Hematopoietic multipotent progenitor cell treated with erythropoietin and hydrocortisone succinate and interleukin-3 and kit ligand, for 8 days (in vitro differentiated cells): ENCODE results near the gene IGF2BP2.
"Not testable (repeated sequence)": the region's sequence is repeated elsewhere in the genome, so short reads cannot be mapped to it uniquely, and the experiment has no call there.

Experiments
- DNase-seq: peaks from one replicate; pipeline ENCODE4 v3.0.0-alpha.2; 2015

IGF2BP2 gene

DNA sequence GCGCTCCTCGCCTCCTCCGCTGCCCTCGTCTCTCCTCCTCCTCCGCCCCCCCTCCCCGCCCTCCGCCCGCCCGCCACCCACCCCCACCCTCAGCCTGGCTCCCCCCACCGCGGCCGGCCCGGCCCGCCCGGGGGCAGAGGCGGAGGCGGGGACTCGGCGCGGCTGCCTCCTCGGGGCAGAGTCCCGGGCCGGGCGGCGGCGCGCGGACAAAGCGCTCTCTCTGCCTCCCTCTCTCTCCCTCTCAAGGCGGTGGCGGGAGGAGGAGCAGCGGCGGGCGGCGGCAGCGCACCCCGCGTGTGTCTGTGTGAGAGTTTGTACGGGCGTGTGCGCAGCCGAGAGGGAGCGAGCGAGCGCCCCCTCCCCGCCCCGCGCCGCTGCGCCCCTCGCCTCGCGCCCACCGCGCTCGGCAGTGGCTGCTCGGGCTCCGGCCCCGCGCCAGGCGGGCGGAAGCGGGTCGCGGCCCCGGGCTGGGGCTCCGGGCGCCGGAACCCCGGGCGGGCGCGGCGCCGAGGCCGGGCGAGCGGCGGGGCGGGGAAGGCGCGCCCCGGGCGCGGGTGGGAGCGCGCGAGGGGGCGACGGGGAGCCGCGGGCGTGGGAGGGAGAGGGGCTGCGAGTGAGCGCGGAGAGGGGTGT lies at the start of gene IGF2BP2:
Gene IGF2BP2, minus strand, starts transcription at position 37 of the 633 bp plus-strand sequence. CDS start 82 bp downstream, outside the sequence.
- DNase-seq = peak; percentile 80

DNA sequence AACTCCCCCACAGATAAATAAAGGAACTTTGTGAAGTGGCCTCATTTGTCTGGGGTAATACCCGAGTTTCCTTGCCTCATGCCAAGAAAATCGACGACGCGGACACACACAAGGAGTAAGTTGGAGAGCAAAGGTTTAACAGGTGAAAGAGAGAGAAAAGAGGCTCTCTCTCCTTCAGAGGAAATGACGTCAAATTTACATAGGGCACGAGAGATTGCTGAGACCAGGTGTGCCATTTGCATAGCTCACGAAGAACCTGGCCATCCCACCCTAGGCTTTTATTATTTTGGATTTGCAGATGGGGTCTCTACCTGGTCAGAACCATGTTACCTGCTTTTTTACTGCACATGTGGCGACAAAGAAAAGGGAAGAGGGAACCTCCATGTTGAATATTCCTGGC lies 49.3 kb upstream of the IGF2BP2 start:
- no peak for DNase-seq

DNA sequence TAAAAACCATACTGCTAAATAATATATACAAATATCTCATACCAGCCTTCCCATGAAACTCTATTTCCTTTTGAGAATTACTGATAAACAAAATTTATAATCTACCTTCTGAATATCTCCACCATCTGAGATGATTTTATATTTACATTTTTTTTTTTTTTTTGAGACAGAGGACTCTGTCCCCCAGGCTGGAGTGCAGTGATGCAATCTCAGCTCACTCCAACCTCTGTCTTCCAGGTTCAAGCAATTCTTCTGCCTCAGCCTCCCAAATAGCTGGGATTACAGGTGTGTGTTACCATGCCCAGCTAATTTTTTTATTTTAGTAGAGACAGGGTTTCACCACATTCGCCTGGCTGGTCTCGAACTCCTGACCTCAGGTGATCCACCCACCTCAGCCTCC lies 42.8 kb upstream of the IGF2BP2 start:
- no peak for DNase-seq

DNA sequence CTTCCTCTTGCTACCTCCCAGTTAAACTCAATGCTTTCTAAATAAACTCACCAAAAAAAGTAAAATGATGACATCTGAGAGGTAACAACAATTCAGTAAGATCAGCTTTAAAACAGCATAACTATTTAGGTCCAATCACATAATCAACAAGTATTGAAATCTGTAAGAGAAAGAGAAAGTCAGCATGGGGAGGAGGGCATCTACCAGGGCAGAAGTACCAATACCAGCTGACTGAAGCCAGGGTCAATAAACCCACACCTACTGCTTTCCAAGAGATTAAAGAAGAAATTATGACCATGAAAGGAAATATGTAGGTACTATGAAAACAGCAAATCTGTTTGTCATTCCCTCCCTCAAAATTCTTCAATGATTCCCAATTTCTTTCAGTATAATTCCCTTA lies 42.2 kb upstream of the IGF2BP2 start:
- DNase-seq = no peak

DNA sequence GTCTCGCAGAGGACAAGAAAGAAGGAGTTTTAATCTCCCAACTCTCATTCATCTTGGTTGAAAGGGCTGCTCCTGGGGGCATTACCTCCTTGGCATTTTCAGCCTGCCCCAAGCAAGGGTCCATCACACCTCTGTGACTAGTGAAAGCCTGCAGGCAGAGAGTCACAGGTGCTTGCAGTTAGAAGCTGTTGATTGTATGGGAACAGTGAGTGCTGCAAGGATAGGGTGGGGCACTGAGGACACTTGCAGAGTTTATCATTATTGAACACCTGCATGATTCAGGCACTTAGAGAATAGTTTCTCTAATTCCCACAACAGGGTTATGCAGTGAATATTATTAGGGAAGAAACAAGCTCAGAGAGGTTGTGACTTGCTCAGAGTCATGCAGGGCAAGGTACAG lies 41.7 kb upstream of the IGF2BP2 start:
- DNase-seq = peak; percentile 33

DNA sequence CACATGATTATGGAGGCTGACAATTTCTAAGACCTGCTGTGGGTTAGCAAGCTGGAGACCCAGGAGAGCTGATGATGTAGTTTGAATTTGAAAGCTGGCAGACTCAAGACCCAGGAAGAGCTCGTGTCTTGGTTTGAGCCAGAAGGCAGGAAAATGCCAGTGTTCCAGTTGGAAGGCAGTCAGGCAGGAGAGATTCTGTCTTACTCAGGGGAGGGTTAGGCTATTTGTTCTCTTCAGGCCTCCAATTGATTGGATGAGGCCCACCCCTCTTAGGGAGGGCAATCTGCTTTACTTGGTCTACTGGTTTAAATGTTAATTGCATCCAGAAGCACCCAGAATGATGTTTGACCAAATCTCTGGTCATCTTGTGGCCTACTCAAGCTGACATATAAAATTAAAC lies 40.4 kb upstream of the IGF2BP2 start:
- no peak for DNase-seq

DNA sequence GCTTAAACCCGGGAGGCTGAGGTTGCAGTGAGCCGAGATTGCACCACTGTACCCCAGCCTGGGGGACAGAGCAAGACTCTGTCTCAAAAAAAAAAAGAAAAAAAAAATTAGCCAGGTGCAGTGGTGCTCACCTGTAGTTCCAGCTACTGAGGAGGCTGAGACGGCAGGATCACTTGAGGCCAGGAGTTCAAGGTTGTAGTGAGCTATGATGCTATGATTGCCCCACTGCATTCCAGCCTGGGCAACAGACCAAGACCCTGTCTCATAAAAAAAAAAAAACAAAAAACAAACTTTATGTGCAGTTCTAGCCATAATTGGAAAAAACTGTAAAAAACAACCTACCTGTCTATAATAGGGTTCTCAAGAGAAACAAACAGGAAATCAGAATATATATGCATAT lies 39.9 kb upstream of the IGF2BP2 start:
- no peak for DNase-seq

DNA sequence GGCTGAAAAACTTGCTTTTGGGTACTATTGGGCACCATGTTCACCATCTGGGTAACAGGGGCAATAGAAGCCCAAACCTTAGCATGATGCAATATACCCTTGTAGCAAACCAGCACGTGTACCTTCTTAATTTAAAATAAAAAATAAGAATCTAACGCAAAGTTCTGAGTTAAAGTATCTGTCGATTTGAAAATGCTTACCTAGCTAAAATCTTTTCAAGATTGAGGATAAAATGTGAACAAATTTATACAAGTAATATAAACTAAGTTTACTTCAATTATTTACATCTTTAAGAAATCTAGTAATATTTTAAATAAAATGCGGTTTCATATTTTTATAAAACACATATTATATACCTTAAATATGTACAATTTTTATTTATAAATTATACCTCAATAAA lies 38.1 kb upstream of the IGF2BP2 start:
- no peak for DNase-seq

DNA sequence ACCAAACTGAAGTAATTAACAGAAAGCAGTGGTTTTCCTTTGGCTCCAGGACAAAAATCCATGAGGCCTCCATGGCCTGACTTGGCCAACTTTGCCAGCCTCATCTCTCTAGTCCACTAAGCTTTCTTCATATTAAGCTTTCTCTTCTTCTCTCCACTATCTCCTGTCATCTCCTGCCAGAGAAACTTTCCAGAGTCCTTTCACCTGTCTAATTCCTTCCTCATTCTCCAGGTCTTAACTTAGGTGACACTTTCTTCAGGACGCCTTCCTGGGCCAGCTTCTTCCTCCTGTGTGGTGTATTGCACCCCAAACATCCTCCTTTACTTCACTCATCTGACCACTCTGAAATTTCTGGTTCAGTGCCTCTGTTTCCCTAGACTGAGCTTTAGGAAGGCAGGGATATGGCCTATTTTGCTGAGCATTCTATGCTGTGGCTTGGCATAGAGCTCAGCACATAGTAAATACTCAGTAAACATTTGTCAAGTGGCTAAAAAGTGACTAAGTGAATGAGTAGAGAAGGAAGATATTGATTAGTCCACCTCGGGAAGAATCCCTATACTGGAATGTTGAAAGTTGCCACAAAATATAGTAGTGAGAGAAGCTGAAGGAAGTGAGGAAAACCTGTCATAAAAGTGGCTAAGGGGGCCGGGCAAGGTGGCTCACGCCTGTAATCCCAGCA lies 34.6 kb upstream of the IGF2BP2 start:
- DNase-seq = no peak

DNA sequence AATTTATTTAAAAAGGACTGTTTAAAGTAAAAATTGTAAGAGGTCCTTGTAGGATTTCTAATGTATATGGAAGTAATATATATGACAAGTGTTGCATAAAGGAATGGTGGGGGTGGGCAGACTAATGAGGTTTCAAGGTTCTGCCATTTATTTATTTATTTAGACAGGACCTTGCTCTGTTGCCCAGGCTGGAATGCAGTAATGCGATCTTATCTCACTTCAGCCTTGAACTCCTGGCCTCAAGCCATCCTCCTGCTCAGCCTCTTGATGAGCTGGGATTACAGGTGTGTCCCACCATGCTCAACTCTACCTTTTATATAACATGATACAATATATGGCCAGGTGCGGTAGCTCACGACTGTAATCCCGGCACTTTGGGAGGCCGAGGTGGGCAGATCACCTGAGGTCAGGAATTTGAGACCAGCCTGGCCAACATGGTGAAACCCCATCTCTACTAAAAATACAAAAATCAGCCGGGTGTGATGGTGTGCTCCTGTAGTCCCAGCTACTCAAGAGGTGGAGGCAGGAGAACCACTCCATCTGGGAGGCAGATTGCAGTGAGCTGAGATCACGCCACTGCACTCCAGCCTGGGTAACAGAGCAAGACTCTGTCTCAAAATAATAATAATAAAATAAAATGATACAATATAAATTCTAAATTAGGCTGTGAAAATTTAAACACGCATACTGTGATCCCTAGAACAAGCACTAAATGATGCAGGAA lies 33.8 kb upstream of the IGF2BP2 start:
- no peak for DNase-seq

DNA sequence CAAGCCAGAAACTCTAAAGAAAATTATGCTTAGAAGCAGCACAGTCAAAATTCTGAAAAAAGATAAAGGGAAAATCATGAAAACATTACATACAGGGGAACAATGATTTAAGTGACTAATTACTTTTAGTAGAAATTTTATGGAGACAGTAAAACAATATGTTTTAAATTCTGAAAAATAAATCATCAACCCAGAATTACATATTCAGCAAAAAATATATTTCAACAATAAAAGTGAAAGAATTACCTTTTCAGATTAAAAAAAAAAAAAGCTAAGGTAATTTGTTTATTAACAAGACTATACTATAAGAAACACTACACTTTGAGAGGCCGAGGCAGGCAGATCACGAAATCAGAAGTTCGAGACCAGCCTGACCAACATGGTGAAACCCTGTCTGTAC lies 32.4 kb upstream of the IGF2BP2 start:
- DNase-seq = no peak

DNA sequence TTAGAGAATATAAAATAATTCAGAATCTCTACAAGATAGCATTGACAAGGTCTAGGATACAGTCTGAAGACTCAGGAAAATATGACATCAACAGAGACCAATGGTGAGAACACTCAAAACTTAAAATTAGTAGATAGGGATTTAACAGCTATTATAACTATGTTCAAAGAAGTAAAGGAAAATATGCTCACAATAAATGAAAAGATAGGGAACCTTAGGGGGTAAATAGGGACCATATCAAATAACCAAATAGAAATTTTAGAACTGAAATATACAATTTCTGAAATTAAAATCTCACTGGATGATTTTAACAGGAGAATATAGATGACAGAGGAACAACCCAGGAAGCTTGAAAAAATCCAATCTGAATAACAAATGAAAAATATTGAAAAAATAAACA lies 31.8 kb upstream of the IGF2BP2 start:
- DNase-seq = no peak

DNA sequence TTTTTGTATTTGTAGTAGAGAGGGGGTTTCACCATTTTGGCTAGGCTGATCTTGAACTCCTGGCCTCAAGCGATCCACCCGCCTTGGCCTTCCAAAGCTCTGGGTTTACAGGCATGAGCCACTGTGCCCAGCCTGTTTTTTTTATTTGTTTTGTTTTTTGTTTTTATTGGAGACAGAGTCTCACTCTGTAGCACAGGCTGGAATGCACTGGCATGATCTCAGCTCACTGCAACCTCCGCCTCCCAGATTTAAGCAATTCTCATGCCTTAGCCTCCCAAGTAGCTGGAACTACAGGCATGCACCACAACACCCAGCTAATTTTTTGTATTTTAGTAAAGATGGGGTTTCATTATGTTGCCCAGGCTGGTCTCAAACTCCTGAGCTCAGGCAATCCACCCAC lies 28.9 kb upstream of the IGF2BP2 start:
- not testable (repeated sequence) for DNase-seq

DNA sequence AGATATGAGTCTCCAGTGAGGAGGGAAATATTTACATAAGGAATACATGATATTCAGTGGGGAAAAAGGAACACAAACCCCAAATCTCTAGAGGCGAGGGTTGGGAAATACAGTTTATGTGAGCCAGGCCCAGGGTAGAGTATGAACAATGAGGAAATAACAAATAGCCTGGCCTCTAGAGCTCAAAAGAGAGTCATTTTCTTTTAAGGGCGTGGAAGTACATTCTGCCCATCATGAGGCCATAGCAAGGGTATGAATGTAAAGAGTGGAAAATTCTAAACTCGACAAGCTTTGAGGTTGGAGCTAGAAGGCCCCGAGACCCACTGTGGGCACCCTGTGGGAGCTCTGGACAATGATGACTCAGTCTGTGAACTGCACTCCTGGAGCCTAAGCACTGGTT lies 27.8 kb upstream of the IGF2BP2 start:
- DNase-seq = no peak

DNA sequence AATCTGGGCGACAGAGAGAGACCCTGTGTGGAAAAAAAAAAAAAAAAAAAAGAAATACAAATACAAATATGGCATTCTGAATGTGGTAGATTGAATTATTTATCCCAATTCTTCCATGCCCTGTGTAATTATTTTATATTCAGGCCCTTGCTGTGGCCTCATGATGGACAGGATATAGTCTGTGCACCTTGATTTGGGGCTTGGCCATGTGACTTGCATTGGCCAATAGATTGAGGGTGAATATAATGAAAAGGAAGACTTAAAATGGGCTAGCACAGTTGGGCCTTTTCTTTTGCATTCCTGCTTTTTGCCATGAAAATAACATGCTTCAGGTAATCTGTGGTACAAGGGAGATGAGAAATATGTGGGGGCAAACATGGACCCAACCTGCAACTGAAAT lies 27.1 kb upstream of the IGF2BP2 start:
- DNase-seq = no peak

DNA sequence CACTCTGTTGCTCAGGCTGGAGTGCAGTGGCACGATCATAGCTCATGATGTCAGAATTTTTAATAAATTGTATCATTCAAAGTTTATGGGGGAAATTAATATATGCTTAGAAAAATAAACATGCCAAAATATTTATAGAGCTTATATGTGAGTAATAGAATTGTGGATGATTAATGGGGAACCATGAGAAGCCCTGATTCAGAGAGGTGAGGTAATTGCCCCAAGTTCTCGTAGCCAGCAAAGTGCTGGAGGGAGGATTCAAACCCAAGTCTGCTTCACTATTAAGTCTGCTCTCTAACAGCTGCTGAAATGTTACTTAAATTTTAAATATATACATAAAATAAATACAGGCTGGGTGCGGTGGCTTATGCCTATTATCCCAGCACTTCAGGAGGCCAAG lies 26.2 kb upstream of the IGF2BP2 start:
- no peak for DNase-seq

DNA sequence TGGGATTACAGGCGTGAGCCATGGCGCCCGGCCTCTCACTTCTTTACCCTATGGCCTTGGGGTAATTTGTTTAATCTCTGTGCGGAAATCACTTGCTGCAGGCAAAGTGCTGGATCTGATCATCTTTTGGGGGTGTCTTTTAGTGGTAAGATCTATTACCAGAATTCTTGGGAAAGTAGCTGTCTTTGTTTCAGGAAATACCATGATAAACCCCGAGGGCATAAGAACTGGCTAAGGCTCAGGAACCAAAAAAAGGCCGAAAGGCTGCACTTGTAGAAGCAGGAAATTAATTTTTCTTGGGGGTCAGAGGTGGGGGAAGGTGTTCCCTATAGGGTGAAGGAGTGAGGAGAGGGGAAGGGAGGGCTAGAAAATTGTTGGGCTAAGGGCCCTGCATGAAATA lies 22.7 kb upstream of the IGF2BP2 start:
- no peak for DNase-seq

DNA sequence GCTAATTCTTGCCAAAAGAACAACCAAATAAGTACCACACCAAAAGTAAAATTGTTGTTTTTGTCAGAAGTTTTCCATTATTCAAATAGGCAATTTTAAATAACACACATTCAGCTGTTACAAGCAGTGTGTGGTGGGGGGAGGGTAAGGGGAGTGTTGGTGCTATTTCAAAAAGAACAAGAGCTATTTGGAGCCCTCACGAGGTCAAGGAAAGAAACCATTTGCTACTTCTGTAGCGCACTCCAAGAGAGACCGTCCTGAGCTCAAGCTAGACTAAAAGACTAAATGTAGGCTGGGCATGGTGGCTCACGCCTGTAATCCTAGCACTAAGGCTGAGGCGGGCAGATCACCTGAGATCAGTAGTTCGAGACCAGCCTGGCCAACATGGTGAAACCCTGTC lies 21.2 kb upstream of the IGF2BP2 start:
- DNase-seq = no peak

DNA sequence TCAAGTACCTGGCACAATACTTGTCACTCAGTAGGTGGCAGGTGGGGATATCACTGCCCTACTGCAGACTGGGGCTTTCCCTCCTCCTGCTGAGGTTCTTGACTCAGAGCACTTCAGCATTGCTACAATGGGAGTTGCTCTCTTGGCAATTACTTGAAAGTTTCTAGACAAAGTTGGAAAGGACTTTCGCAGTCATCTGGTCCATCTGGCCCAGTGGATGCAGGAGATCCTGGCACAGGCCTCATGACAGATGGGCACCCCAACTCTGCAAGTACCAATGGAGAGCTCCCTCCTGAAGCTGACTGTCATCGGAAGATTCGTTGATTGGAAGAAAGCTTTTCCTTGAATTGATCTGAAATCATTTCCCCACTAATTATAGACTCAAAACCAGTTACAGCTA lies 19.2 kb upstream of the IGF2BP2 start:
- DNase-seq = no peak

DNA sequence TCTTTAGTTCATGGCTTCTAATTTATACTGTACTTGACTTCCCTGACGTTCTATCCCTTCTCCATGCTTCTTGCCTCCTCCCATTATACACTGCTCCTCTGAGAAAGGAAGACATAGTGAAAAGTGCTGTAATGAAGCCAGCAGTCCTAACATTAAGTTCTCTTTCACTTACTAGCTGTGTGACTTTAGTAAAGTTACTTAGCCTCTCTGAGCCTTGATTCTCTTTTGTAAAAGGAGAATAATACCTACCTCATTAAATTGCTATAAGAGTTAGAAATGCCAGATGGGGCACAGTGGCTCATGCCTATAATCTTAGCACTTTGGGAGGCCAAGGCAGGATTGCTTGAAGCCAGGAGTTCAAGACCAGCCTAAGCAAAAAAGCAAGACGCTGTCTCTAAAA lies 18.8 kb upstream of the IGF2BP2 start:
- DNase-seq = no peak

DNA sequence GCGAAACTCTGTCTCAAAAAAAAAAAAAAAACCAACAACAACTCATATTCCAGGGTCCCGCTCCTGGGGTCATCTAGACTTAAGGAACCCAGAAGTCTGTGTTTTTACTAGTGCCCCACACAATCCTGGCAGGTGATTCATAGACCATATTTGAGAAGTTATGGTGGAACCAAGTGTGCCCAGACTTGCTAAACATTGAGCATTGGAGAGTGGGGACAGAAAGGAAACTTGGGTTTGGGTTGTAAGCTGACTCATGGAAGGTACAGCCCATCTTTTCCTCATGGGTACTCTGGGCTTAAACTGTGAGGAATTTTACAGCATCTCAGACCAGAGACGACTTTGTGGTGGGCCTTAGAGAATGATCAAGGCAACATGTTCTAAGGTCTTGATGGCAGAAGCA lies 18.3 kb upstream of the IGF2BP2 start:
- no peak for DNase-seq

DNA sequence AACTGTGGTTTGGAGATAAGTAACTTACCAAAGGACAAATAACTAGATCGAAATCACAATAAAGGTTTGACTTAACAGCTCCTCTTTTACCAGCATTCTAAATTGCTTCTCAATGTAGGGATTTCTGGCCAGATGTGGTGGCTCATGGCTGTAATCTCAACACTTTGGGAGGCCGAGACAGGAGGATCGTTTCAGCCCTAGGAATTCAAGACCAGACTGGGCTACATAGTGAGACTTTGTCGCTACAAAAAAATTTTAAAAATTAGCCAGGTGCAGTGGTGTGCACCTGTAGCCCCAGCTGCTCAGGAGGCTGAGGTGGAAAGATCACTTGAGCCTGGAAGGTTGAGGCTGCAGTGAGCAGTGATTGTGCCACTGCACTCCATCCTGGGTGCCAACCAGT lies 17.4 kb upstream of the IGF2BP2 start:
- DNase-seq = no peak

DNA sequence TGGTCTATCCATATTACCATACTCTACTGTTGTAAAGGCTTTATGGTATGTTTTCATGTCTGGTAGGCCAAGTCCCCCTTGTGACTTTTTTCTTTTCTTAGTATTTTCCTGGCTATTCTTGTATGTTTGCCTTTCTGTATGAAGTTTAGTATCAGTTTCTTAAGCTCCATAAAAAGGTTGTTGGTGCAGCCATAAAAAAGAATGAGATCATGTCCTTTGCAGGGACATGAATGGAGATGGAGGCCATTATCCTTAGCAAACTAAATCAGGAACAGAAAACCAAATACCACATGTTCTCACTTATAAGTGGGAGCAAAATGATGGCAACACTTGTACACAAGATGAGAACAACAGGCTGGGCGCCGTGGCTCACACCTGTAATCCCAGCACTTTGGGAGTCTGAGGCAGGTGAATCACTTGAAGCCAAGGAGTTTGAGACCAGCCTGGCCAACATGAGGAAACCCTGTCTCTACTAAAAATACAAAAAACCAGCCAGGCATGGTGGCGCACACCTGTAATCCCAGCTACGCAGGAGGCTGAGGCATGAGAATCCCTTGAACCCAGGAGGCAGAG lies 13.7 kb upstream of the IGF2BP2 start:
- not testable (repeated sequence) for DNase-seq

DNA sequence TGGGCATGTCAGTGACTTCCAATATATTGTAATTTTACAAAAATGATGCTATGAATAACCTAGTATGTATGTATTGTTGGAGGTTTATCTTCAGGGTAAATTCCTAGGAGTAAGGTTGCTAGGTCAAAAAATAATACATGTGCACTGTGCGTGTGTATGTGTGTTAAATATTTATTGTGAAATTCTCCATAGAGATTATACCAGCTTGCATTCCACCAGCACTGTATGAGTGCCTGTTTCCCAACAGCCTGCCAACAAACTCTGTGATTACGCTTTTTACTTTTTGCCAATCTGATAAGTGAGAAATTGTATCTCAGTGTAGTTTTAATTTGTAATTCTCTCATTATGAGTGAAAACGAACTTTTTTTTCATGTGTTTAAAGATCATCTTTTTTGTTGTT lies 12.6 kb upstream of the IGF2BP2 start:
- DNase-seq = no peak
